HCT116 (cell line): ENCODE results near the gene GRIK5. TPM values are rescaled to one million over a fixed set of nuclear protein-coding genes. Genes with fewer than 3 reads are reported as not detected.

ENCODE experiments used
- ATAC-seq: fragments of 200-7000 bp; cut with Tn5 transposase; 2 replicates; pipeline ENCODE4 v1.9.1; 2020; ENCODE audit warnings: mild to moderate bottlenecking, moderate library complexity
- BruUV-seq: library from RNA; stranded (reverse); fragments of 400-500 nt; replicated peaks from 2 replicates; lab custom pipeline; 2021; lab: Mats Ljungman, UMichigan
- CTCF ChIA-PET: fragments of 300-600 bp; sonication (Branson Sonifier 250); formaldehyde crosslinking; loops from one replicate; lab custom pipeline; 2021; ENCODE audit warnings: antibody characterized with exemption; lab: Charles Lee
- POLR2A ChIA-PET: fragments of 300-600, 350-600 bp; sonication (Branson Sonifier 250); formaldehyde crosslinking; loops from one replicate; lab custom pipeline; 2021; ENCODE audit warnings: antibody characterized with exemption; lab: Charles Lee
- RAD21 ChIA-PET, 2 experiments: fragments of 300-600 bp; sonication (Branson Sonifier 250); formaldehyde crosslinking; loops; one replicate each; lab custom pipeline; 2023; ENCODE audit warnings: low total read pairs in 2 of 2; ENCODE audit not compliant: uncharacterized antibody in 2 of 2, unreplicated experiment in 2 of 2, low non-redundant PET in 1 of 2; lab: Charles Lee
- DNase-seq: peaks from one replicate; pipeline ENCODE4 v3.0.0-alpha.2; 2010; ENCODE audit warnings: low read depth, low spot score
- H2AFZ ChIP-seq: fragments of 200-600 bp; shearing (Covaris generic), sonication (generic); 2 replicates; pipeline ENCODE4 v1.6.1; 2017; ENCODE audit warnings: low read depth, mixed run types, mixed read lengths, antibody characterized with exemption, low read length; ENCODE audit not compliant: poor library complexity, severe bottlenecking
- H3K27ac ChIP-seq: 2 replicates; pipeline ENCODE4 v1.5.1; 2012; ENCODE audit warnings: low read depth, low read length
- H3K27me3 ChIP-seq: fragments of 200-600 bp; sonication (generic); 2 replicates; pipeline ENCODE4 v1.6.1; 2016; ENCODE audit warnings: mixed run types, low read length, mixed read lengths; ENCODE audit not compliant: insufficient read depth
- H3K36me3 ChIP-seq, 2 experiments: fragments of 200-500 bp in 1 of 2; fragments of 200-600 bp in 1 of 2; sonication (Bioruptor generic) in 1 of 2; sonication (generic) in 1 of 2; 2 replicates each; pipeline versions ENCODE4 v1.5.1 to v1.6.1; 2014 to 2016; ENCODE audit warnings: low read length in 2 of 2, inconsistent platforms in 1 of 2, mixed read lengths in 1 of 2, mixed run types in 1 of 2; ENCODE audit not compliant: insufficient read depth in 2 of 2, control insufficient read depth in 1 of 2
- H3K4me1 ChIP-seq, 2 experiments: fragments of 200-600 bp in 1 of 2; sonication (generic) in 1 of 2; 2 replicates each; pipeline versions ENCODE4 v1.5.1 to v1.6.1; 2012 to 2017; ENCODE audit warnings: low read length in 2 of 2, inconsistent platforms in 1 of 2, mild to moderate bottlenecking in 1 of 2, mixed read lengths in 1 of 2, mixed run types in 1 of 2, moderate library complexity in 1 of 2; ENCODE audit not compliant: insufficient read depth in 2 of 2, control insufficient read depth in 1 of 2
- H3K4me2 ChIP-seq: fragments of 200-600 bp; sonication (generic); 2 replicates; pipeline ENCODE4 v1.6.1; 2017; ENCODE audit warnings: mixed run types, low read length, mixed read lengths
- H3K4me3 ChIP-seq, 2 experiments: fragments of 200-600 bp in 1 of 2; sonication (generic) in 1 of 2; replicated peaks in 1 of 2; 2 replicates each; pipeline ENCODE4 v1.5.1; 2011 to 2016; ENCODE audit warnings: low read length in 2 of 2, control low read depth in 1 of 2, low read depth in 1 of 2, mild to moderate bottlenecking in 1 of 2, mixed read lengths in 1 of 2, mixed run types in 1 of 2
- H3K79me2 ChIP-seq: fragments of 200-600 bp; sonication (generic); 2 replicates; pipeline ENCODE4 v1.6.1; 2017; ENCODE audit warnings: mild to moderate bottlenecking, mixed run types, low read length, moderate library complexity, mixed read lengths; ENCODE audit not compliant: insufficient read depth
- H3K9ac ChIP-seq: fragments of 200-600 bp; sonication (generic); 2 replicates; pipeline ENCODE4 v1.6.1; 2016; ENCODE audit warnings: low read length, mixed read lengths
- H3K9me2 ChIP-seq: fragments of 200-600 bp; sonication (generic), shearing (Covaris generic); 2 replicates; pipeline ENCODE4 v1.6.1; 2017; ENCODE audit warnings: mixed run types, mild to moderate bottlenecking, moderate library complexity; ENCODE audit not compliant: insufficient read depth
- H3K9me3 ChIP-seq, 2 experiments: fragments of 200-500 bp in 1 of 2; fragments of 200-600 bp in 1 of 2; sonication (Bioruptor generic) in 1 of 2; sonication (generic) in 1 of 2; 2 replicates each; pipeline ENCODE4 v1.6.1; 2014 to 2017; ENCODE audit warnings: low read length in 2 of 2, mixed read lengths in 2 of 2, inconsistent platforms in 1 of 2, low read depth in 1 of 2, mild to moderate bottlenecking in 1 of 2, mixed run types in 1 of 2, moderate library complexity in 1 of 2; ENCODE audit not compliant: control insufficient read depth in 1 of 2, insufficient read depth in 1 of 2
- H4K20me1 ChIP-seq: fragments of 200-600 bp; sonication (generic), shearing (Covaris generic); 2 replicates; pipeline ENCODE4 v1.6.1; 2017; ENCODE audit warnings: mixed run types, mild to moderate bottlenecking, moderate library complexity; ENCODE audit not compliant: insufficient read depth
- CTCF ChIP-seq, 3 experiments: fragments of 200-600 bp in 1 of 3; sonication (generic) in 1 of 3; IDR thresholded peaks in 2 of 3; conservative IDR thresholded peaks in 1 of 3; 2 replicates each; pipeline ENCODE4 v1.5.1; 2012 to 2017; ENCODE audit warnings: low read depth in 2 of 3, low read length in 2 of 3, antibody characterized with exemption in 1 of 3, borderline replicate concordance in 1 of 3, control low read depth in 1 of 3, mild to moderate bottlenecking in 1 of 3, mixed read lengths in 1 of 3, mixed run types in 1 of 3, moderate library complexity in 1 of 3; ENCODE audit not compliant: insufficient read depth in 1 of 3
- EGR1 ChIP-seq: IDR thresholded peaks from 2 replicates; pipeline ENCODE4 v1.6.1; 2012; ENCODE audit warnings: low read depth
- ELF1 ChIP-seq: IDR thresholded peaks from 2 replicates; pipeline ENCODE4 v1.6.1; 2012; ENCODE audit warnings: low read depth, borderline replicate concordance
- EZH2 ChIP-seq: fragments of 200-600 bp; sonication (generic); IDR thresholded peaks from 2 replicates; pipeline ENCODE4 v1.6.1; 2017; ENCODE audit warnings: antibody characterized with exemption, mixed run types
- EZH2phosphoT487 ChIP-seq: fragments of 200-600 bp; IDR thresholded peaks from 2 replicates; pipeline ENCODE4 v1.6.1; 2018; ENCODE audit warnings: antibody characterized with exemption, borderline replicate concordance
- FOSL1 ChIP-seq: IDR thresholded peaks from 2 replicates; pipeline ENCODE4 v1.6.1; 2012; ENCODE audit warnings: low read depth
- POLR2AphosphoS5 ChIP-seq: IDR thresholded peaks from 2 replicates; pipeline ENCODE4 v1.6.1; 2011; ENCODE audit warnings: mild to moderate bottlenecking, low read depth, low read length, moderate library complexity
- RAD21 ChIP-seq: IDR thresholded peaks from 2 replicates; pipeline ENCODE4 v1.6.1; 2012; ENCODE audit warnings: low read depth, mild to moderate bottlenecking
- SIN3A ChIP-seq: IDR thresholded peaks from 2 replicates; pipeline ENCODE4 v1.6.1; 2012; ENCODE audit warnings: low read depth
- SP1 ChIP-seq: IDR thresholded peaks from 2 replicates; pipeline ENCODE4 v1.6.1; 2012; ENCODE audit warnings: low read depth
- SRF ChIP-seq: IDR thresholded peaks from 2 replicates; pipeline ENCODE4 v1.6.1; 2012; ENCODE audit warnings: low read depth
- TCF7L2 ChIP-seq: IDR thresholded peaks from 2 replicates; pipeline ENCODE4 v1.7.0; 2011; ENCODE audit warnings: borderline replicate concordance, inconsistent platforms; ENCODE audit not compliant: insufficient read depth, insufficient read length; ENCODE audit errors: extremely low read depth
- YY1 ChIP-seq: IDR thresholded peaks from 2 replicates; pipeline ENCODE4 v1.6.1; 2011; ENCODE audit warnings: low read length, low read depth, moderate library complexity, mild to moderate bottlenecking; ENCODE audit not compliant: insufficient replicate concordance; ENCODE audit errors: extremely low read depth
- ZBTB33 ChIP-seq: IDR thresholded peaks from 2 replicates; pipeline ENCODE4 v1.6.1; 2011; ENCODE audit warnings: mild to moderate bottlenecking, low read length, moderate library complexity; ENCODE audit not compliant: insufficient replicate concordance; ENCODE audit errors: extremely low read depth
- ZFX ChIP-seq: fragments of 450-650 bp; IDR thresholded peaks from 2 replicates; pipeline ENCODE4 v1.6.1; 2017
- intact Hi-C: fragments of 100-400 bp; cut with micrococcal nuclease; formaldehyde crosslinking; loops from 2 replicates; pipeline ENCODE4 v1.10.0; 2022
- total RNA-seq: library from RNA; stranded (reverse); gene quantifications from one replicate; pipeline ENCODE4 v1.2.1, GENCODE V29; 2021; ENCODE audit not compliant: unreplicated experiment

The GRIK5 gene
- total RNA-seq, 1 experiment from 2014 or later, result 1.7 TPM

GRCh38 chr19:42068361-42068755 lies 1.6 kb downstream of the GRIK5 start:
- TF ChIP-seq FOSL1 (no peak), TCF7L2 (no peak), SIN3A (no peak), ELF1 (no peak), EZH2 (no peak), ZBTB33 (no peak), CTCF (IDR thresholded peaks at IDR 0.05 in 2 of 3, conservative IDR thresholded peaks at IDR 0.05 in 1 of 3; ENCODE audit: borderline replicate concordance in 1 of 3, insufficient read depth in 1 of 3, low read depth in 2 of 3, low read length in 2 of 3) (no peak), EZH2phosphoT487 (no peak), SP1 (no peak), EGR1 (no peak), POLR2AphosphoS5 (no peak), ZFX (no peak), RAD21 (no peak), YY1 (no peak), SRF (no peak)
- no peaks in the 10 kb centered on the region for H3K79me2 ChIP-seq
- H3K27ac ChIP-seq, result no peak overlapping the region
- H2AFZ ChIP-seq, result no peak overlapping the region
- H3K27me3 ChIP-seq, result peaks cover 20% of the 10 kb centered on the region; the same call in 1 of the 2 replicates
- no peaks in the 10 kb centered on the region; the same call in 1 of the 2 replicates for H3K9me2 ChIP-seq
- no peak overlapping the region for H3K4me2 ChIP-seq
- BruUV-seq, result no TSS peak
- H4K20me1 ChIP-seq, result no peaks in the 10 kb centered on the region
- no peak for DNase-seq
- H3K4me3 ChIP-seq, result no peak overlapping the region
- H3K9me3 ChIP-seq, result no peaks in the 10 kb centered on the region
- no peak for ATAC-seq
- CTCF ChIA-PET, result no interaction called here
- no peak overlapping the region for H3K9ac ChIP-seq
- RAD21 ChIA-PET, result no interaction called here
- no peaks in the 10 kb centered on the region for H3K36me3 ChIP-seq
- H3K4me1 ChIP-seq, result peaks cover 0 to 3% of the 10 kb centered on the region in 2 experiments; a peak in 1 of 4 replicates
- POLR2A ChIA-PET, result no interaction called here
- intact Hi-C loops, result no loop called here
